ENCODE measurements around the gene VWA7. TPM values are rescaled to one million over a fixed set of nuclear protein-coding genes. Genes with fewer than 3 reads are reported as not detected.

VWA7 gene
- polyA plus RNA-seq, 2 of the 4 experiments (the other 2 are of a cell fraction), result 1.1 TPM

DNA sequence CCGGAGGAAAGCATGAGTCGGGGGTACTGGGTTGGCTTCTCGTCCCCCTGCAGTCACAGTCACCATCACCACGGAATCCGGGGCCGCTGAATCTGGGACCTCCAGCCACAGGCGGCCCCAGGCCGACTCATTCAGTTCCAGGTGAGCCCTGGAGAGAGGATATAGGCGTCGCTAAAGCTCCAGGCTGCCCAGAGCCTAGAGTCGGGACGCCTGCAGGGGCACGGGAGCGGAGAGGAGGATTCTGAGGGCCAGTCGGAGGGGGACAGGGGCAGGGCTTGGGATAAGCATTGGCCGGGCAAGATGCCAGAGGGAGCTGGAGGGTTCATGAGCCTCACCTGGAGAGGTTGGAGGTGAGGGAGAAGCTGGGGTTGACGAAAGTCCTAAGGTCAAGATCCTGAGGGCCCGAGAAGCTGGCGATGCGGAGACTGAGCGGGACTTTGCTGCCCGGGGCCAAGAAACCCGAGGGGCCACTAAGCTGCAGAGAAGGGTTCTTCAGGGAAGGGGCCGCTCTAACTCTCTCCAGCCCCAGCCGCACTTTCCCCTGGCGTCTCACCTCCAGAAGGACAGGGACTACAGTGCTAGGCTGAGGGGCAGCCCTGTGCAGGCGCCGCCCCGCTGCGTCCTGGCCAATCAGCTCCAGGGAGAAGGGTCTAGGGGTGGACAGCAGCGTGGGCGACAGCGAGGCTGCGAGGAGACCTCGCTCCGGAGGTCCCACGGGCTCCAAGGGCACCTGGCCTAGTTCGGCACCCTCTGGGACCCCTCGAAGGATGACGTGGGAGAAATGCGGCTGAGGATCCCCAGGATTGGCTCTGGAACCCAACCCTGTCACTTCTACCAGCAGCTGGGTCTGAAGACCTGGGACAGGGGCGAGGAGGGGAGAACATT lies 11.0 kb downstream of the VWA7 start:
- ATAC-seq (no peak), FAIRE-seq (no peak), DNase-seq (ENCODE audit: low read depth in 1 of 2, low spot score in 1 of 2) (no peak)
- WGBS (ENCODE audit: missing lambda C conversion rate), result 88% methylated on average over 23 of the region's 42 CpGs
- ChIA-PET CTCF (interaction anchor here (0.7 to 1.7 kb wide), 6 partner anchors 9 to 36 kb away, joined by 3 to 6 read pairs (median 4); partner anchors contain the start of genes DDAH2 and VWA7), POLR2A (no interaction called here)
- Histone ChIP-seq H3K4me2 (no peak overlapping the region), H3K9me3 (no peaks in the 10 kb centered on the region), H3K4me3 (no peak overlapping the region), H3K4me1 (no peaks in the 10 kb centered on the region), H3K27ac (no peak overlapping the region)
- no peak for TF ChIP-seq RNF2 (IDR thresholded peaks at IDR 0.05; ENCODE audit: borderline replicate concordance, low read depth)
- no peak for TF ChIP-seq SMC3 (IDR thresholded peaks at IDR 0.05)
- TF ChIP-seq MAZ (IDR thresholded peaks at IDR 0.05; ENCODE audit: borderline replicate concordance, low read depth, low read length), result no peak
- TF ChIP-seq HOXA7 (CRISPR knock-in tag; IDR thresholded peaks at IDR 0.05), result no peak
- TF ChIP-seq ZSCAN20 (CRISPR knock-in tag; IDR thresholded peaks at IDR 0.05), result no peak
- TF ChIP-seq FOSB (CRISPR knock-in tag; IDR thresholded peaks at IDR 0.05), result no peak
- no peak for TF ChIP-seq MYC (IDR thresholded peaks at IDR 0.05; ENCODE audit: borderline replicate concordance, low read length)
- TF ChIP-seq NR3C1 (IDR thresholded peaks at IDR 0.05), result no peak
- no peak for TF ChIP-seq CHD2 (IDR thresholded peaks at IDR 0.05; ENCODE audit: low read length, partially characterized antibody)
- TF ChIP-seq, protein P1, sequence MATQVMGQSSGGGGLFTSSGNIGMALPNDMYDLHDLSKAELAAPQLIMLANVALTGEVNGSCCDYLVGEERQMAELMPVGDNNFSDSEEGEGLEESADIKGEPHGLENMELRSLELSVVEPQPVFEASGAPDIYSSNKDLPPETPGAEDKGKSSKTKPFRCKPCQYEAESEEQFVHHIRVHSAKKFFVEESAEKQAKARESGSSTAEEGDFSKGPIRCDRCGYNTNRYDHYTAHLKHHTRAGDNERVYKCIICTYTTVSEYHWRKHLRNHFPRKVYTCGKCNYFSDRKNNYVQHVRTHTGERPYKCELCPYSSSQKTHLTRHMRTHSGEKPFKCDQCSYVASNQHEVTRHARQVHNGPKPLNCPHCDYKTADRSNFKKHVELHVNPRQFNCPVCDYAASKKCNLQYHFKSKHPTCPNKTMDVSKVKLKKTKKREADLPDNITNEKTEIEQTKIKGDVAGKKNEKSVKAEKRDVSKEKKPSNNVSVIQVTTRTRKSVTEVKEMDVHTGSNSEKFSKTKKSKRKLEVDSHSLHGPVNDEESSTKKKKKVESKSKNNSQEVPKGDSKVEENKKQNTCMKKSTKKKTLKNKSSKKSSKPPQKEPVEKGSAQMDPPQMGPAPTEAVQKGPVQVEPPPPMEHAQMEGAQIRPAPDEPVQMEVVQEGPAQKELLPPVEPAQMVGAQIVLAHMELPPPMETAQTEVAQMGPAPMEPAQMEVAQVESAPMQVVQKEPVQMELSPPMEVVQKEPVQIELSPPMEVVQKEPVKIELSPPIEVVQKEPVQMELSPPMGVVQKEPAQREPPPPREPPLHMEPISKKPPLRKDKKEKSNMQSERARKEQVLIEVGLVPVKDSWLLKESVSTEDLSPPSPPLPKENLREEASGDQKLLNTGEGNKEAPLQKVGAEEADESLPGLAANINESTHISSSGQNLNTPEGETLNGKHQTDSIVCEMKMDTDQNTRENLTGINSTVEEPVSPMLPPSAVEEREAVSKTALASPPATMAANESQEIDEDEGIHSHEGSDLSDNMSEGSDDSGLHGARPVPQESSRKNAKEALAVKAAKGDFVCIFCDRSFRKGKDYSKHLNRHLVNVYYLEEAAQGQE (IDR thresholded peaks at IDR 0.05), result no peak
- TF ChIP-seq, protein P2, sequence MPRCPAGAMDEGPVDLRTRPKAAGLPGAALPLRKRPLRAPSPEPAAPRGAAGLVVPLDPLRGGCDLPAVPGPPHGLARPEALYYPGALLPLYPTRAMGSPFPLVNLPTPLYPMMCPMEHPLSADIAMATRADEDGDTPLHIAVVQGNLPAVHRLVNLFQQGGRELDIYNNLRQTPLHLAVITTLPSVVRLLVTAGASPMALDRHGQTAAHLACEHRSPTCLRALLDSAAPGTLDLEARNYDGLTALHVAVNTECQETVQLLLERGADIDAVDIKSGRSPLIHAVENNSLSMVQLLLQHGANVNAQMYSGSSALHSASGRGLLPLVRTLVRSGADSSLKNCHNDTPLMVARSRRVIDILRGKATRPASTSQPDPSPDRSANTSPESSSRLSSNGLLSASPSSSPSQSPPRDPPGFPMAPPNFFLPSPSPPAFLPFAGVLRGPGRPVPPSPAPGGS (IDR thresholded peaks at IDR 0.05), result no peak
- TF ChIP-seq HDAC2 (IDR thresholded peaks at IDR 0.05), result no peak
- TF ChIP-seq KDM5A (IDR thresholded peaks at IDR 0.05), result no peak
- TF ChIP-seq TFCP2L1 (CRISPR knock-in tag; IDR thresholded peaks at IDR 0.05), result no peak
- no peak for TF ChIP-seq JUN (IDR thresholded peaks at IDR 0.05)
- TF ChIP-seq, protein P3, sequence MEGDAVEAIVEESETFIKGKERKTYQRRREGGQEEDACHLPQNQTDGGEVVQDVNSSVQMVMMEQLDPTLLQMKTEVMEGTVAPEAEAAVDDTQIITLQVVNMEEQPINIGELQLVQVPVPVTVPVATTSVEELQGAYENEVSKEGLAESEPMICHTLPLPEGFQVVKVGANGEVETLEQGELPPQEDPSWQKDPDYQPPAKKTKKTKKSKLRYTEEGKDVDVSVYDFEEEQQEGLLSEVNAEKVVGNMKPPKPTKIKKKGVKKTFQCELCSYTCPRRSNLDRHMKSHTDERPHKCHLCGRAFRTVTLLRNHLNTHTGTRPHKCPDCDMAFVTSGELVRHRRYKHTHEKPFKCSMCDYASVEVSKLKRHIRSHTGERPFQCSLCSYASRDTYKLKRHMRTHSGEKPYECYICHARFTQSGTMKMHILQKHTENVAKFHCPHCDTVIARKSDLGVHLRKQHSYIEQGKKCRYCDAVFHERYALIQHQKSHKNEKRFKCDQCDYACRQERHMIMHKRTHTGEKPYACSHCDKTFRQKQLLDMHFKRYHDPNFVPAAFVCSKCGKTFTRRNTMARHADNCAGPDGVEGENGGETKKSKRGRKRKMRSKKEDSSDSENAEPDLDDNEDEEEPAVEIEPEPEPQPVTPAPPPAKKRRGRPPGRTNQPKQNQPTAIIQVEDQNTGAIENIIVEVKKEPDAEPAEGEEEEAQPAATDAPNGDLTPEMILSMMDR (IDR thresholded peaks at IDR 0.05), result no peak

DNA sequence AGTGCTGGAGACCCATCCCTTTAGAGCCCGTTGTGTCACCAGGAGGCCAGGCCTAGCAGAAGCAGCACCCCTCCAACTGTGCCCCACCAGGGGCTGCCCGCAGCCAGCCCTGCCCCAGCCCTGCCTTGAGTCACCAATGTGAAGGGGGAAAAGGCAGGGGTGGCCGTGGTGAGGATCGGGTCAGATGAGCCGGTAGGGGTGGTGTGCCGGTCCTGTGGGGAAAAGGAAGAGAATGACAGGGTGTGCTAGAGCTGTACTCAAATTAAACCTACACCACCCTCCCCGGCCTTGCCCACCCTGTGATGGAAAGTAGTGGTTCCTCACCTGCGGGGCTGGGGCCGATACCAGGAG lies 11.6 kb downstream of the VWA7 start:
- ChIA-PET CTCF (interaction anchor here (1.5 to 1.6 kb wide), 2 partner anchors 9 to 36 kb away, joined by 4 to 6 read pairs; partner anchors contain the start of gene DDAH2), POLR2A (no interaction called here)
- no peak for FAIRE-seq
- H3K4me3 ChIP-seq, result no peak overlapping the region
- H3K9me3 ChIP-seq, result no peaks in the 10 kb centered on the region
- TF ChIP-seq, protein P1 (IDR thresholded peaks at IDR 0.05), result no peak
- TF ChIP-seq BHLHE40 (IDR thresholded peaks at IDR 0.05; ENCODE audit: low read depth, low read length) (no peak), HOXB13 (CRISPR knock-in tag; IDR thresholded peaks at IDR 0.05; ENCODE audit: low read depth) (no peak), HEYL (CRISPR knock-in tag; IDR thresholded peaks at IDR 0.05) (no peak), EHMT2 (IDR thresholded peaks at IDR 0.05; ENCODE audit: low read depth) (no peak)
- TF ChIP-seq, protein P4, sequence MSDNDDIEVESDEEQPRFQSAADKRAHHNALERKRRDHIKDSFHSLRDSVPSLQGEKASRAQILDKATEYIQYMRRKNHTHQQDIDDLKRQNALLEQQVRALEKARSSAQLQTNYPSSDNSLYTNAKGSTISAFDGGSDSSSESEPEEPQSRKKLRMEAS (IDR thresholded peaks at IDR 0.05), result no peak
- TF ChIP-seq, protein P5, sequence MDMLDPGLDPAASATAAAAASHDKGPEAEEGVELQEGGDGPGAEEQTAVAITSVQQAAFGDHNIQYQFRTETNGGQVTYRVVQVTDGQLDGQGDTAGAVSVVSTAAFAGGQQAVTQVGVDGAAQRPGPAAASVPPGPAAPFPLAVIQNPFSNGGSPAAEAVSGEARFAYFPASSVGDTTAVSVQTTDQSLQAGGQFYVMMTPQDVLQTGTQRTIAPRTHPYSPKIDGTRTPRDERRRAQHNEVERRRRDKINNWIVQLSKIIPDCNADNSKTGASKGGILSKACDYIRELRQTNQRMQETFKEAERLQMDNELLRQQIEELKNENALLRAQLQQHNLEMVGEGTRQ (IDR thresholded peaks at IDR 0.05), result no peak
- TF ChIP-seq, protein P3 (IDR thresholded peaks at IDR 0.05), result no peak
- no peak overlapping the region for H3K4me2 ChIP-seq
- no peak for ATAC-seq
- H3K27ac ChIP-seq, result no peak overlapping the region
- no peaks in the 10 kb centered on the region for H3K4me1 ChIP-seq
- WGBS (ENCODE audit: missing lambda C conversion rate), result 90% methylated on average over 9 of the region's 9 CpGs
- no peak for DNase-seq (ENCODE audit: low read depth in 1 of 2, low spot score in 1 of 2)
